Ishikawa (cell line): ENCODE measurements around the gene ABCB6.

Experiments
- REST ChIP-seq: IDR thresholded peaks from 2 replicates; pipeline ENCODE4 v1.6.1; 2012; ENCODE audit warnings: low read depth, mild to moderate bottlenecking
- ZBTB7A ChIP-seq: IDR thresholded peaks from 2 replicates; pipeline ENCODE4 v1.6.1; 2012; ENCODE audit warnings: low read depth

GRCh38 chr2:219176818-219177551 lies 41.8 kb downstream of the ABCB6 start, which contains the start of gene CNPPD1:
- TF ChIP-seq REST (no peak), ZBTB7A (no peak)
